Heart right ventricle (tissue), 16 donors: ENCODE data around the gene LASP1. TPM values are rescaled to one million over a fixed set of nuclear protein-coding genes. Genes with fewer than 3 reads are reported as not detected.

ENCODE experiments used
- ATAC-seq, 8 donors: fragments of 200-7000 bp; cut with Tn5 transposase; one replicate each; pipeline ENCODE4 v1.9.1; 2020; ENCODE audit warnings: mild to moderate bottlenecking in 8 of 8, moderate library complexity in 8 of 8, moderate number of reproducible peaks in 1 of 8
- DNase-seq, 2 donors: peaks; one replicate each; pipeline ENCODE4 v3.0.0-alpha.2; 2020
- H3K27ac ChIP-seq, 10 donors: fragments of 200-600 bp; sonication (generic) in 2 of 10; one replicate each; pipeline versions ENCODE4 v1.5.0 to v1.8.0; 2020 to 2022; ENCODE audit warnings: mild to moderate bottlenecking in 3 of 10
- H3K27me3 ChIP-seq, 7 donors: fragments of 200-600 bp; one replicate each; pipeline ENCODE4 v1.8.0; 2021 to 2022; ENCODE audit warnings: mild to moderate bottlenecking in 2 of 7
- H3K36me3 ChIP-seq, 9 donors: fragments of 200-600 bp; sonication (generic) in 1 of 9; one replicate each; pipeline versions ENCODE4 v1.5.0 to v1.8.0; 2020 to 2022; ENCODE audit warnings: mild to moderate bottlenecking in 2 of 9
- H3K4me1 ChIP-seq, 9 donors: fragments of 200-600 bp; sonication (generic) in 1 of 9; one replicate each; pipeline versions ENCODE4 v1.5.0 to v1.8.0; 2020 to 2022; ENCODE audit warnings: mild to moderate bottlenecking in 4 of 9
- H3K4me3 ChIP-seq, 10 donors: fragments of 200-600 bp; sonication (generic) in 2 of 10; one replicate each; pipeline versions ENCODE4 v1.5.0 to v1.8.0; 2020 to 2022; ENCODE audit warnings: mild to moderate bottlenecking in 7 of 10, moderate library complexity in 2 of 10
- H3K9me3 ChIP-seq, 11 donors: fragments of 200-600 bp in 10 of 11; sonication (generic) in 2 of 11; one replicate each; pipeline versions ENCODE4 v1.5.0 to v1.8.0; 2013 to 2022; ENCODE audit warnings: mild to moderate bottlenecking in 2 of 11, control low read depth in 1 of 11, moderate library complexity in 1 of 11
- WGBS, 2 donors: extraction: QIAGEN DNeasy Blood & Tissue Kit; methylation state at CpG; one replicate each; pipeline ENCODE4 v1.1.7; 2013; ENCODE audit warnings: inconsistent platforms in 1 of 2; 5-methylcytosine and 5-hydroxymethylcytosine counted together
- intact Hi-C, 10 donors: fragments of 100-400 bp; cut with DNase I; formaldehyde crosslinking; loops; one replicate each; pipeline versions ENCODE4 v1.11.1 to v1.14.2; 2022
- polyA plus RNA-seq, 2 donors: library from polyadenylated mRNA; stranded (reverse); fragments of 200-250 nt; gene quantifications; one replicate each; pipeline ENCODE4 v1.2.3, GENCODE V29; 2013
- total RNA-seq, 10 donors: library from RNA; stranded (reverse); fragmentation: NEBNext Ultra II Directional in 3 of 10; extraction: Animal tissue kit (Norgen Biotek cat#: 25700) in 3 of 10; gene quantifications; one replicate each; pipeline versions ENCODE4 v1.2.1 to v1.2.4, GENCODE V29; 2021 to 2023
- TF ChIP-seq, protein P1 (sequence below), 9 donors: fragments of 200-600 bp; sonication (generic) in 2 of 9; IDR thresholded peaks; one replicate each; pipeline versions ENCODE4 v1.5.0 to v1.8.0; 2021 to 2022; ENCODE audit warnings: antibody characterized with exemption in 9 of 9, mild to moderate bottlenecking in 5 of 9, moderate library complexity in 1 of 9
- donor health status: Arrhythmogenic right ventricular cardiomyopathy.
- donor health status: ischemic (EF 13 %, LVEDD 7.1; RV severe dilation, severe dysfunction).
- donor health status: healthy with polysubstance abuse.
- donor health status: DM: no; HTN: yes; CAD: no.
- donor health status: DM: no; HTN: no; CAD: no.
- donor health status: ischemic (EF 25% LVEDD 6.9; RV normal size, moderate dysfunction).
- donor health status: ischemic (EF 25% LVEDD 5.7; RV mildly dilated, moderate dysfunction).
- donor health status: healthy.
- donor health status: DM: yes; HTN: yes; CAD: no.
- donor health status: Ischemic cardiomyopathy.
- donor health status: ischemic (EF 35%, LVEDD 5.7; RV mildly dilated, moderate dysfunction).
- donor health status: nonischemic (EF 11% LVEDD 7.7; RV severe dilation, severe dysfunction).
- donor health status: DM: yes; HTN: yes; CAD: no.
- donor health status: PGD.
- donor health status: ischemic (EF 29% LVEDD 5.4; RV normal size, mild dysfunction).
- donor health status: nonischemic (EF 23%, LVEDD 6.1; RV moderate dilation, normal function).

Gene LASP1
- total and polyA plus RNA-seq, 12 donors, result 19.5 to 56.9 (median 23.0) TPM

DNA sequence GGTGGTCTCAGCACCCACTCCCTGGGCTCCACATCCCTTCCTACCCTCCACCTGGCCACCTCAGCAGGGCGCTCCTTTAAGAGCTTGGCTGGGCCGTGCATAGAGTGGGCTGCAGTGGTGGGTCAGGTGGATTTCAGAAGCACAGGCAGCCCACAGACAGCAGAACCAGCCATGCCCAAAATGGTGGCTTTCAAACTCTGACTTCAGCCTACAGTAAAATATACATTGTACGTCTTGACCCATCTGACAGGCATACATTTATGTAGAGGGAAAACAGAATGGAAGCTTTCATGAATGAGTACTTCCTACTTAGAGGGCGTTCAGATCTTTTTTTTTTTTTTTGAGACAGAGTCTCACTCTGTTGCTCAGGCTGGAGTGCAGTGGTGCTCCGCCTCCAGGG, 29.6 kb downstream of the LASP1 start:
- Histone ChIP-seq H3K36me3 (peaks cover 0 to 74% (median 13%) of the 10 kb centered on the region in 9 donors), H3K4me1 (peaks cover 37 to 95% (median 80%) of the 10 kb centered on the region in 9 donors), H3K27ac (peak overlapping the region; percentile 3 to 86 (median 68)), H3K27me3 (no peaks in the 10 kb centered on the region), H3K9me3 (no peaks in the 10 kb centered on the region), H3K4me3 (peak overlapping the region in 1 of 10 donors; percentile 13)
- intact Hi-C loops, result no loop called here
- DNase-seq (no peak), ATAC-seq (no peak)
- 80 to 87% methylated on average over 5 of the region's 5 CpGs for WGBS, 2 donors
- TF ChIP-seq, protein P1, sequence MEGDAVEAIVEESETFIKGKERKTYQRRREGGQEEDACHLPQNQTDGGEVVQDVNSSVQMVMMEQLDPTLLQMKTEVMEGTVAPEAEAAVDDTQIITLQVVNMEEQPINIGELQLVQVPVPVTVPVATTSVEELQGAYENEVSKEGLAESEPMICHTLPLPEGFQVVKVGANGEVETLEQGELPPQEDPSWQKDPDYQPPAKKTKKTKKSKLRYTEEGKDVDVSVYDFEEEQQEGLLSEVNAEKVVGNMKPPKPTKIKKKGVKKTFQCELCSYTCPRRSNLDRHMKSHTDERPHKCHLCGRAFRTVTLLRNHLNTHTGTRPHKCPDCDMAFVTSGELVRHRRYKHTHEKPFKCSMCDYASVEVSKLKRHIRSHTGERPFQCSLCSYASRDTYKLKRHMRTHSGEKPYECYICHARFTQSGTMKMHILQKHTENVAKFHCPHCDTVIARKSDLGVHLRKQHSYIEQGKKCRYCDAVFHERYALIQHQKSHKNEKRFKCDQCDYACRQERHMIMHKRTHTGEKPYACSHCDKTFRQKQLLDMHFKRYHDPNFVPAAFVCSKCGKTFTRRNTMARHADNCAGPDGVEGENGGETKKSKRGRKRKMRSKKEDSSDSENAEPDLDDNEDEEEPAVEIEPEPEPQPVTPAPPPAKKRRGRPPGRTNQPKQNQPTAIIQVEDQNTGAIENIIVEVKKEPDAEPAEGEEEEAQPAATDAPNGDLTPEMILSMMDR (IDR thresholded peaks at IDR 0.05), result no peak

GRCh38 chr17:38900978-38901656, 31.3 kb downstream of the LASP1 start:
- DNase-seq (peak in 1 of 2 donors; percentile 25), ATAC-seq (peak; percentile 7 to 72 (median 32))
- H3K9me3 ChIP-seq, result no peaks in the 10 kb centered on the region
- intact Hi-C loops, result no loop called here
- H3K27ac ChIP-seq, result peak overlapping the region; percentile 20 to 86 (median 59)
- 24 to 32% methylated on average over 10 of the region's 10 CpGs for WGBS, 2 donors
- H3K4me1 ChIP-seq, result peaks cover 37 to 88% (median 78%) of the 10 kb centered on the region in 9 donors
- no peaks in the 10 kb centered on the region for H3K27me3 ChIP-seq
- TF ChIP-seq, protein P1 (IDR thresholded peaks at IDR 0.05), result no peak
- peak overlapping the region in 2 of 10 donors; percentile 5 for H3K4me3 ChIP-seq
- peaks cover 0 to 72% (median 9%) of the 10 kb centered on the region in 9 donors for H3K36me3 ChIP-seq

- Histone ChIP-seq H3K4me1 (peaks cover 38 to 88% (median 78%) of the 10 kb centered on the region in 9 donors), H3K36me3 (peaks cover 0 to 71% (median 5%) of the 10 kb centered on the region in 9 donors), H3K9me3 (no peaks in the 10 kb centered on the region), H3K4me3 (no peak overlapping the region), H3K27me3 (no peaks in the 10 kb centered on the region), H3K27ac (peak overlapping the region in 4 of 10 donors; percentile 4 to 86 (median 37))
- DNase-seq (no peak), ATAC-seq (no peak)
- 92 to 95% methylated on average over 6 of the region's 6 CpGs for WGBS, 2 donors
- intact Hi-C loops, result no loop called here
- TF ChIP-seq, protein P1 (IDR thresholded peaks at IDR 0.05), result no peak
These were observed 33.5 kb downstream of the LASP1 start for GRCh38 chr17:38903404-38903803.

DNA sequence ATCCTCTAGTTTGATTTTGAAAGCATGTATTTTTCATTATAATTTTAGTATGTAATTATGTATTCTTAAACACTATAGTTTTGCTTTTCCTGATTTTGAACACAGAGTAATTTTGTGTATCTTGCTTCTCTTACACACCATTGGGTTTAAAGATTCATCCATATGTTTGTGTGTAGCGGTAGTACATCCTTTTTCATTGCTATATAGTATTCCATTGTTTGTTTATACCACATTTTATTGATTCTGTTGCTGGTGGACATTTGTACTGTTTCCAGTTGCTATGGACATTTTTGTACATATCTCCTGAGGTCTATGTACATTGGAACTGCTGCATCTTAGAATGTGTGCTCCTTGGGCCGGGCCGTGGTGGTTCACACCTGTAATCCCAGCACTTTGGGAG, 35.0 kb downstream of the LASP1 start:
- peaks cover 0 to 62% (median 3%) of the 10 kb centered on the region in 9 donors for H3K36me3 ChIP-seq
- DNase-seq (no peak), ATAC-seq (no peak)
- intact Hi-C loops, result loop anchor here in 3 of 10 donors (5.0 kb wide), 1 partner anchor 33 kb away; the partner anchor contains the start of gene LASP1 (in 3 of the 3)
- H3K27ac ChIP-seq, result no peak overlapping the region
- H3K4me3 ChIP-seq, result no peak overlapping the region
- TF ChIP-seq, protein P1 (IDR thresholded peaks at IDR 0.05), result no peak
- H3K27me3 ChIP-seq, result no peaks in the 10 kb centered on the region
- peaks cover 38 to 85% (median 74%) of the 10 kb centered on the region in 9 donors for H3K4me1 ChIP-seq
- 97 to 98% methylated on average over 3 of the region's 3 CpGs for WGBS, 2 donors
- no peaks in the 10 kb centered on the region for H3K9me3 ChIP-seq
